Activated CD4-positive, alpha-beta memory T cell treated with anti-CD3 and anti-CD28 coated beads for 36 hours (primary cell): ENCODE measurements around the gene CXCR6. TPM values are rescaled to one million over a fixed set of nuclear protein-coding genes. Genes with fewer than 3 reads are reported as not detected.

Experiments
- CTCF ChIA-PET: fragments of 350-600 bp; sonication (Branson Sonifier 250); formaldehyde crosslinking; loops from one replicate; lab custom pipeline; 2021; ENCODE audit warnings: antibody characterized with exemption, inconsistent platforms; lab: Charles Lee
- POLR2A ChIA-PET: fragments of 350-600 bp; sonication (Branson Sonifier 250); formaldehyde crosslinking; loops from one replicate; lab custom pipeline; 2021; ENCODE audit warnings: antibody characterized with exemption; lab: Charles Lee
- DNase-seq: peaks from one replicate; pipeline ENCODE4 v3.0.0-alpha.2; 2020
- H3K27ac Mint-ChIP-seq: one replicate; pipeline ENCODE4 v1.8.0; 2021; ENCODE audit warnings: mixed read lengths
- H3K27me3 Mint-ChIP-seq: one replicate; pipeline ENCODE4 v1.8.0; 2021; ENCODE audit warnings: mixed read lengths
- H3K36me3 Mint-ChIP-seq: one replicate; pipeline ENCODE4 v1.8.0; 2021; ENCODE audit warnings: mixed read lengths
- H3K4me1 Mint-ChIP-seq: one replicate; pipeline ENCODE4 v1.8.0; 2021; ENCODE audit warnings: low read depth, mixed read lengths
- H3K4me3 Mint-ChIP-seq: one replicate; pipeline ENCODE4 v1.8.0; 2021; ENCODE audit warnings: mild to moderate bottlenecking, mixed read lengths
- H3K9me3 Mint-ChIP-seq: one replicate; pipeline ENCODE4 v1.8.0; 2021; ENCODE audit warnings: mixed read lengths
- intact Hi-C: fragments of 100-400 bp; cut with micrococcal nuclease; formaldehyde crosslinking; loops from one replicate; pipeline ENCODE4 v1.15.1; 2023
- total RNA-seq, 2 experiments: library from RNA; stranded (reverse); gene quantifications; one replicate each; pipeline ENCODE4 v1.2.3, GENCODE V29; 2021

The CXCR6 gene
- total RNA-seq, 2 experiments from 2014 or later = 4.0 TPM

DNA sequence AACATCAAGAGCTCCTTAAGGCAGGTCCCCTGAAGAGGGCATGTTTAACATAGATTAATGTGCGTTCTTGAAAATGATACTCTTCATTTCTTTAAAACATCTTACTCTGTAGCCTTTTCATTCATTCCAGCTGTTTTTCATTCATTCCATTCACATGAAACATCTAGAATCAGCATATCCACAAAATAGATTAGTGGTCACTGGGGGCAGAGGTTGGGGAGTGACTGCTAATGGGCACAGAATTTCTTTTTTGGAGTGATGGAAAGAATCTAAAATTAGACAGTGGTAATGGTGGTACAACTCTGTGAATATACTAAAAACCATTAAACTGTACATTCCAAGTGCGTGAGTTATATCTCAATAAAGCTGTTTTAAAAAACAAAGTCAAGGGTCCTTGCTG is 15.4 kb upstream of the CXCR6 start:
- no peaks in the 10 kb centered on the region for H3K4me1 Mint-ChIP-seq

GRCh38 chr3:45929042-45929679 is 14.1 kb upstream of the CXCR6 start:
- H3K4me1 Mint-ChIP-seq = no peaks in the 10 kb centered on the region
- H3K4me3 Mint-ChIP-seq = no peak overlapping the region
- no peaks in the 10 kb centered on the region for H3K9me3 Mint-ChIP-seq
- no peaks in the 10 kb centered on the region for H3K27me3 Mint-ChIP-seq
- intact Hi-C loops = loop anchor here (1.0 kb wide), 1 partner anchor 168 kb away; no protein-coding TSS in a partner anchor
- CTCF ChIA-PET = interaction anchor here (0.6 to 7.5 kb wide), 35 partner anchors 9 to 449 kb away, joined by 3 to 112 read pairs (median 4); partner anchors contain the start of genes CXCR6 and LZTFL1
- peak; percentile 76 for DNase-seq
- H3K36me3 Mint-ChIP-seq = peaks cover 54% of the 10 kb centered on the region
- H3K27ac Mint-ChIP-seq = no peak overlapping the region
- POLR2A ChIA-PET = no interaction called here

More for the DNA sequence above, 15.4 kb upstream of the CXCR6 start:
- intact Hi-C loops = no loop called here
- no peaks in the 10 kb centered on the region for H3K9me3 Mint-ChIP-seq
- H3K4me3 Mint-ChIP-seq = no peak overlapping the region
- no peak overlapping the region for H3K27ac Mint-ChIP-seq
- DNase-seq = no peak
- POLR2A ChIA-PET = no interaction called here
- H3K27me3 Mint-ChIP-seq = no peaks in the 10 kb centered on the region
- CTCF ChIA-PET = interaction anchor here (0.6 to 7.5 kb wide), 7 partner anchors 8 to 237 kb away, joined by 3 to 112 read pairs (median 8); no protein-coding TSS in a partner anchor
- peaks cover 51% of the 10 kb centered on the region for H3K36me3 Mint-ChIP-seq

GRCh38 chr3:45931496-45931895 is 11.8 kb upstream of the CXCR6 start:
- no peaks in the 10 kb centered on the region for H3K9me3 Mint-ChIP-seq
- no peak for DNase-seq
- H3K27me3 Mint-ChIP-seq = no peaks in the 10 kb centered on the region
- H3K4me1 Mint-ChIP-seq = no peaks in the 10 kb centered on the region
- ChIA-PET POLR2A (no interaction called here), CTCF (interaction anchor here (1.2 to 19.0 kb wide), 5 partner anchors 8 to 447 kb away, joined by 3 to 445 read pairs (median 8); no protein-coding TSS in a partner anchor)
- no peak overlapping the region for H3K27ac Mint-ChIP-seq
- intact Hi-C loops = no loop called here
- H3K36me3 Mint-ChIP-seq = peaks cover 71% of the 10 kb centered on the region
- no peak overlapping the region for H3K4me3 Mint-ChIP-seq

GRCh38 chr3:45932112-45932511 is 11.2 kb upstream of the CXCR6 start:
- H3K27ac Mint-ChIP-seq = no peak overlapping the region
- H3K4me3 Mint-ChIP-seq = no peak overlapping the region
- intact Hi-C loops = no loop called here
- no peaks in the 10 kb centered on the region for H3K4me1 Mint-ChIP-seq
- DNase-seq = no peak
- H3K9me3 Mint-ChIP-seq = no peaks in the 10 kb centered on the region
- ChIA-PET POLR2A (no interaction called here), CTCF (interaction anchor here (1.9 to 19.0 kb wide), 3 partner anchors 145 to 171 kb away, joined by 5 to 445 read pairs (median 112); no protein-coding TSS in a partner anchor)
- H3K36me3 Mint-ChIP-seq = peaks cover 71% of the 10 kb centered on the region
- no peaks in the 10 kb centered on the region for H3K27me3 Mint-ChIP-seq

DNA sequence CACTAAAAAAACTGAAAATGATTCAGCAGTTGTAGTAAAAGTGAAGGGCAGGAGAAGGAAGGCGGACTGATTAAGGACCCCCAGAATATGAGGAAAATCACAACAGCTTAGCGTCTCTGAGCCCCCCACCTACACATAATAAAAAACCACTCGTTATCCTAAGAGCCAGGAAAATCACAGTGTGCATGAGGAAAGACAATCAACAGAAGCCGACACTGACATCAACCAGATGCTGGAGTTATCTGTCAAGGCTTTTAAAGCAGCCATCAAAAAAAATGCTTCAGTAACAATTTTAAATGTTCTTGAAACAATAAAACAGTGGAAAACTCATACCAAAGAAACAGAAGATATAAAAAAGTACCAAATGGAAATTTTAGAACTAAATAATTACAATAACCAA is 9.7 kb upstream of the CXCR6 start:
- POLR2A ChIA-PET = no interaction called here
- H3K4me3 Mint-ChIP-seq = no peak overlapping the region
- peaks cover 70% of the 10 kb centered on the region for H3K36me3 Mint-ChIP-seq
- no peaks in the 10 kb centered on the region for H3K9me3 Mint-ChIP-seq
- CTCF ChIA-PET = interaction anchor here (1.2 to 19.0 kb wide), 4 partner anchors 15 to 172 kb away, joined by 3 to 445 read pairs (median 58); no protein-coding TSS in a partner anchor
- DNase-seq = no peak
- intact Hi-C loops = no loop called here
- no peak overlapping the region for H3K27ac Mint-ChIP-seq
- no peaks in the 10 kb centered on the region for H3K27me3 Mint-ChIP-seq
- peaks cover under 1% of the 10 kb centered on the region for H3K4me1 Mint-ChIP-seq

- no peaks in the 10 kb centered on the region for H3K9me3 Mint-ChIP-seq
- peaks cover 58% of the 10 kb centered on the region for H3K36me3 Mint-ChIP-seq
- H3K27ac Mint-ChIP-seq = no peak overlapping the region
- intact Hi-C loops = no loop called here
- H3K4me3 Mint-ChIP-seq = no peak overlapping the region
- CTCF ChIA-PET = interaction anchor here (0.8 to 19.0 kb wide), 3 partner anchors 113 to 272 kb away, joined by 3 to 445 read pairs (median 3); partner anchors contain the start of gene CCR1
- H3K4me1 Mint-ChIP-seq = peaks cover 13% of the 10 kb centered on the region
- POLR2A ChIA-PET = interaction anchor here (1.3 kb wide), 1 partner anchor 131 kb away, joined by 3 read pairs; no protein-coding TSS in a partner anchor
- no peak for DNase-seq
- H3K27me3 Mint-ChIP-seq = peaks cover 2% of the 10 kb centered on the region
Measured at GRCh38 chr3:45936261-45936660, 7.0 kb upstream of the CXCR6 start.

- intact Hi-C loops = loop anchor here (2.0 kb wide), 1 partner anchor 441 kb away; no protein-coding TSS in a partner anchor
- Mint-ChIP-seq H3K36me3 (peaks cover 56% of the 10 kb centered on the region), H3K4me1 (peaks cover 19% of the 10 kb centered on the region), H3K4me3 (no peak overlapping the region), H3K9me3 (no peaks in the 10 kb centered on the region), H3K27ac (no peak overlapping the region), H3K27me3 (peaks cover 2% of the 10 kb centered on the region)
- ChIA-PET POLR2A (interaction anchor here (1.3 kb wide), 1 partner anchor 130 kb away, joined by 3 read pairs; no protein-coding TSS in a partner anchor), CTCF (interaction anchor here (0.6 to 19.0 kb wide), 16 partner anchors 13 to 440 kb away, joined by 3 to 445 read pairs (median 9); no protein-coding TSS in a partner anchor)
- no peak for DNase-seq
Measured at GRCh38 chr3:45937206-45938042, 5.8 kb upstream of the CXCR6 start.

GRCh38 chr3:45938043-45938435 is 5.2 kb upstream of the CXCR6 start:
- Mint-ChIP-seq H3K9me3 (no peaks in the 10 kb centered on the region), H3K36me3 (peaks cover 54% of the 10 kb centered on the region), H3K27me3 (peaks cover 2% of the 10 kb centered on the region), H3K4me3 (no peak overlapping the region), H3K4me1 (peaks cover 26% of the 10 kb centered on the region), H3K27ac (no peak overlapping the region)
- ChIA-PET CTCF (interaction anchor here (0.6 to 19.0 kb wide), 44 partner anchors 8 to 439 kb away, joined by 3 to 445 read pairs (median 5); partner anchors contain the start of genes CCR1, CCR5 and FYCO1), POLR2A (interaction anchor here (1.0 to 1.2 kb wide), 3 partner anchors 28 to 139 kb away, joined by 3 to 6 read pairs (median 5); no protein-coding TSS in a partner anchor)
- DNase-seq = no peak
- intact Hi-C loops = loop anchor here (2.0 kb wide), 1 partner anchor 441 kb away; no protein-coding TSS in a partner anchor

GRCh38 chr3:45938864-45939263 is 4.4 kb upstream of the CXCR6 start:
- CTCF ChIA-PET = interaction anchor here (0.6 to 19.0 kb wide), 55 partner anchors 9 to 439 kb away, joined by 3 to 445 read pairs (median 4); partner anchors contain the start of genes CCR1, CCR5 and FYCO1
- Mint-ChIP-seq H3K4me3 (no peak overlapping the region), H3K27ac (no peak overlapping the region), H3K36me3 (peaks cover 46% of the 10 kb centered on the region), H3K9me3 (no peaks in the 10 kb centered on the region), H3K4me1 (peaks cover 34% of the 10 kb centered on the region), H3K27me3 (peaks cover 2% of the 10 kb centered on the region)
- intact Hi-C loops = loop anchor here (1.0 to 2.0 kb wide), 2 partner anchors 139 to 440 kb away; no protein-coding TSS in a partner anchor
- peak; percentile 91 for DNase-seq
- POLR2A ChIA-PET = interaction anchor here (0.8 to 1.4 kb wide), 6 partner anchors 23 to 175 kb away, joined by 3 to 6 read pairs (median 4); no protein-coding TSS in a partner anchor

- H3K9me3 Mint-ChIP-seq = no peaks in the 10 kb centered on the region
- peaks cover 2% of the 10 kb centered on the region for H3K27me3 Mint-ChIP-seq
- intact Hi-C loops = loop anchor here (1.0 to 2.0 kb wide), 2 partner anchors 139 to 439 kb away; no protein-coding TSS in a partner anchor
- H3K4me3 Mint-ChIP-seq = no peak overlapping the region
- DNase-seq = no peak
- H3K4me1 Mint-ChIP-seq = peaks cover 36% of the 10 kb centered on the region
- CTCF ChIA-PET = interaction anchor here (0.6 to 19.0 kb wide), 49 partner anchors 10 to 438 kb away, joined by 3 to 445 read pairs (median 5); partner anchors contain the start of genes CCR1, CCR5 and FYCO1
- peaks cover 42% of the 10 kb centered on the region for H3K36me3 Mint-ChIP-seq
- POLR2A ChIA-PET = interaction anchor here (0.8 to 1.4 kb wide), 6 partner anchors 23 to 176 kb away, joined by 3 to 6 read pairs (median 4); no protein-coding TSS in a partner anchor
- no peak overlapping the region for H3K27ac Mint-ChIP-seq
Measured at GRCh38 chr3:45939341-45939771, 3.9 kb upstream of the CXCR6 start.
